Right hindlimb (tissue), 1 donor: ENCODE measurements around the gene KLHDC8B.

Experiments
- DNase-seq: peaks from one replicate; pipeline ENCODE4 v3.0.0-alpha.2; 2018

KLHDC8B gene

GRCh38 chr3:49161197-49161596, 10.2 kb upstream of the KLHDC8B start:
- no peak for DNase-seq

- no peak for DNase-seq
These were observed 9.4 kb upstream of the KLHDC8B start for GRCh38 chr3:49161808-49162530.

GRCh38 chr3:49162751-49163419, 8.5 kb upstream of the KLHDC8B start:
- DNase-seq, result no peak

DNA sequence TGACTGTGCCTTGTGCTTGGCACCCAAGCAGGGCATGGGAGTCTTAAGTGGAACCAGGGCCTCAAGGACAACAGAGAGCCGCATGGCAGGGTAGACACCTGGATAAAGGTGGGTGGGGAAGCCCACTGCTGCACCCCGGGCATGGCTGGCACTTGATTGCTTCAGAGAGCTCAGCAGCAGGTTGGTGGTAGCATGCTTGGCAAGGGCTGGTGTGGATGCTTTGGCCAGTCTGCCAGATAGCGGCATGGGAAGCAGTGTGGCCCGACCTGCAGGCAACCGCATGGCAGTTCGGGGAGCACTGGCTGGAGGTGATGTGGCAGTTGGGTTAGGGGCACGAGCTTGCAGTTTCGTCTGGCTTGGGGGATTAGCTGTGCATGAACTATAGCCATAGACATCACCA, 7.8 kb upstream of the KLHDC8B start:
- no peak for DNase-seq

DNA sequence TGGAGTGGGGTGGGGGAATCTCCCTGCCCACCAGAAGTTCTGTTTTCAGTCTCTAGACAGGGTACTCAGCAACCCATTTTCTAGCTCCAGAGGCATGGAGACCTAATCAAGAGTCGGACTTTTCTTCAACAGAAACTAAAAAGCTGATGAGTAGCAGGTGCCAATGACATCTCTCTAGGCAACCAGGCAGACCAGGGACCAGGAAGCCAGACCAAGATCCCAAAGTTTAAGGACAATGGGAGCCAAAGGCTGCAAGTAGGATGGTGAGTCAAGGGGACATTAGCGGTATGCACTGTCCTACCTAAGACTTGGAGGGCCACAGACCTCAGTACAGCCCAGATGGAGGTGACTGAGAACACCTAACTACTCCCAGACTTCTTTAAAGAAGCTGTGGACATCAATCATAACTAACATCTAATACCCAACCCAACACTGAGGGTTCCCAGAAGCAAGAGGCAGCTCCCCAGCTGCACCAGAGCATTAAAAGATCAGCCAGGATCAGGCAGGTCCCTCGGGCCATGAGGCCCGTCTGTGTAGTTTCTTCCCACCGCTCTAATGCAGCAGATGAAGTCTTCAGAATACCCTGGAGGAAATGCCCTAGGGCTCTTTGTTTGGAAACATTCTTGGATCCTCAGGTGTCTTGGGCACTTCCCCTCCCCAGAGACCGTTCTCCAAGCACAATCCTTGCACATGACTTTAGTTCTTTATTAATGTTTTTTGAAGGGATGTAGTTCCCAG, 6.2 kb upstream of the KLHDC8B start:
- DNase-seq, result no peak

DNA sequence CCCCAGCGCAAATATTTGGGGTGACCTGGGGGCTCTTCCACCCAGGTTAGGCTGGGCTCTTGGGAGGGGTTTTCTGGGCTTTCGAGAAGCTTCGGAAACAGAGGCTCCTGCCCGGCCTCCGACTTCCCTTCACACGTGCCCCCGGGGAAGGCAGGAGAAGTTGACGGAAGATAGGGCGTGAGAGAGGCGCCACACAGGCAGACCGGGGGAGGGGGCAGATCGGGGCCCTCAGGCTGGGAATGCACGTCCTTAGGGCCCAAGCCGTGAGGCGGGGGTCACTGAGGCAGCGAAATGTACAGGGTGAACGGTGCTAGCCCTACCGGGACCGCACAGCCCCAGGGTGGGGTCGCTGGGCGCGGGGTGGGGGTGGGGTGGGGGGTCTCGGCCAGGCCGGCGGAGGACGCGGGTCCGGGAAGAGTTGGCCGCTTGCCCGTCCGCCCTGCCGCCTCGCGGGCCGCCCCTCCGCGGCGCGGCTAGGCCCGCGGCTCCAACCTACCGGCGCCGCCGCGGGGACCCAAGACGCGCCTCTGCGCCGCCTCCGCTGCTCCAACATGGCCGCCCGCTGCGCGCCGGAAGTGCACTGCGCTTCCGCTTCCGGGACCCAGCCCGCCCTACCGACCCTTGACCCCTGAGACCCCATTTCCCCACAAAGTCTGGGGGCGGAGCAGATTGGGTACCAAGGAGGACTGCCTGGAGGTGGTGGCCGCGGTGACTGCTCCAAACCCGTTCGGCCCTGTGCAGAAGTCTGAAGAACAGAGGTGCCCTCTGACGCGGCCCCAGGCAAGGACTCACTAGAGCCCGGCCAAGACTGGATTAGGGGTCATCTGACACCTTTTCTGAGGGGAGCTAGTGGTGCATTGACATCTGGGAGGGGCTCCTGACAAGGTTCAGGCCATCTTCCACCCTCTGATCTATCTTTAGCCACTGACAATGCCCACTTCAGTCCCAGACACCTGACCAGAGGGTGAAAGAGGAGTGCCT, 5.3 kb upstream of the KLHDC8B start, which contains the start of gene CCDC71:
TSS of gene CCDC71 (minus strand) at position 561 of the 981 bp plus-strand sequence. CDS start 2,123 bp downstream, outside the sequence.
- peak; percentile 86 for DNase-seq

DNA sequence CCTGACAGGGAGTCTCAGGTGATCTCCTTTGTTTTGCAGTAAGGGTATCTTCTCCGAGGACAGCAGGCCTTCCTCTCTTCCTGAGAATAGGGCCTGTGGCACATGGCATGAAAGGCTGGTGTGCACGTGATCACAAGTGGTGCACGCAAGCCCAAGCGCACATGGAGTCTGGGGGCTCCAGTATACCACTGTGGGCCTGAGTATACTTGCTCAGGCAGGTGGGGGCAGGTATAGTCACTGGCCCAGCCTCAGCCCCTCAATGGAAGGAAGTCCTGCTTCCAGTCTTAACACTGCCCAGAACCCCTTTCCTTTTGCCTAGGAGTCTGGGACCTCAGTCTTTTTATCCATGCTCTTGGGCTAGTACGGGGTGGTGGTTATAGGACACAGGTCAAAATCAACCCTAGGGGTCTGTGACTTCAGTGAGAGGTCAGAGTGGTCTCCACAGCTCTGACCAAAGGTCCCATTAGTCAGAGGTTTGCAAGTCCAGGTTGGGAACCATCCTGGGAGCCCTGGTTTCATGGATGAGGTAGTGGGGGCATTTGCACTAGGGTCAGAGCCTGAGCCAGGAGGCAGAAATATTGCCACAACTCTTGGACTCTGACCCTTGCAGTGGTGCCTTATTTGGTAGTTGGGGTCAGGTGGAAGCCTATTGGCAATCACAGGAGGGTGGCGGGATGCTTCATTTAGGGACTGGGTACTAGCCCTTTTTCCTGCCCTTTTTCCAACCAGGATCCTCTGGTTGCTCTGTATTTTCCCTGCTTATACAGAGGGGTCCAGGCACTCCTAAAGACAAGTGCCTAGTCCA, 4.4 kb upstream of the KLHDC8B start:
- no peak for DNase-seq

- no peak for DNase-seq
These were observed 667 bp upstream of the KLHDC8B start for GRCh38 chr3:49170744-49171118.

DNA sequence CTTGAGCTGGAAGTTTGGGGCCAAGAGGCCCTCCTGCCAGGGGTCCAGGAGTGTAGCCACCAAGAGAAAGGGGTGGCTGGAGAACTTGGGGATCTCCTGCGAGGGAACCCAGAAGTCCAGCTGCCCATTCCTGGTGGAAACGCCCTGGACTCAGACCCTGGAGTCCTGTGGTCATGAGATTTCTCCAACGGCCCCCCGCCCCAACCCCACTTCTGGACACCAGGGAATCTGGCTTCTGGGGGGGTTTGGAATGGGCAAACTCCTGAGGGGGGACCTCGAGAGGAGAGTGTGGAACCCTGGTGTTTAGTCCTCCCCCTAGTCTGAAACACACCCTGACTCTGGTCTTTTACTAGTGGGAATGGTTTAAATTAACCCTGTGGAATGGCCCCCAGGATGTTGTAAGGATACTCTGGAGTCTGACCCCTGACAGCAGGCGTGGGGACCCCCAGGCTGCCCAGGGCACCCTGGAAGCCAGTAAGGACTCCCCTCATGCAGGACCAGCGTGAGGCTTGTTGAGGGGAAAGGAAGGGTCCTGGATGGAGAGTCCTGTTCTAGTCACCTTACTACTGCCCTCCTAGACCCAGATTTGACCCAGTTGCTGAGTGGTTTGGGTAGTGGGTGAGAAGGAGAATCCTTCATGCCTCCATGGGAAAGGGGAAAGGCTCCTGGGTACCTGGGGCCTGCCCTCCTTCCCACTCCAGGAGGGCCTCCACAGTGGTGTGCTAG, 540 bp downstream of the KLHDC8B start:
- no peak for DNase-seq

- no peak for DNase-seq
These were observed 1.2 kb downstream of the KLHDC8B start for GRCh38 chr3:49172551-49173041.

- DNase-seq, result peak; percentile 70
These were observed 1.9 kb downstream of the KLHDC8B start for GRCh38 chr3:49173116-49173791.

DNA sequence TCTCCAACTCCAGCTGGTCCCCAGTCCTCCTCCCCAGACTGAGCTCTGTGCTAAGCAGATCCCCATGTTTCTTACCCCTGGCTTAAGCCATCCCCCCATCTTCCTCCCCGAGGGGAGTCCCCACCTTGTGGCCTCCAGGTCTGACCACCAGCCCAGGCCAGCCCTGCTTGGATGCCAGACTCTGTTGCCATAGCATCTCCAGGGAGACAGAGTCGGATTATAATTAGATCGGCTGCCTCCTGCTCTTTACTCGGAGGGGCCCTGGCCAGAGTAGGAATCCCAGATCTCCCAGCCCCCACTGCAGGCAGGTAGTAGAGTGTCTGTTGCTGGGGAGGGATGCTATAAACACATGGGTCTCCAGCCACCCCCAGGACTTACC, 2.4 kb downstream of the KLHDC8B start:
- peak; percentile 46 for DNase-seq

DNA sequence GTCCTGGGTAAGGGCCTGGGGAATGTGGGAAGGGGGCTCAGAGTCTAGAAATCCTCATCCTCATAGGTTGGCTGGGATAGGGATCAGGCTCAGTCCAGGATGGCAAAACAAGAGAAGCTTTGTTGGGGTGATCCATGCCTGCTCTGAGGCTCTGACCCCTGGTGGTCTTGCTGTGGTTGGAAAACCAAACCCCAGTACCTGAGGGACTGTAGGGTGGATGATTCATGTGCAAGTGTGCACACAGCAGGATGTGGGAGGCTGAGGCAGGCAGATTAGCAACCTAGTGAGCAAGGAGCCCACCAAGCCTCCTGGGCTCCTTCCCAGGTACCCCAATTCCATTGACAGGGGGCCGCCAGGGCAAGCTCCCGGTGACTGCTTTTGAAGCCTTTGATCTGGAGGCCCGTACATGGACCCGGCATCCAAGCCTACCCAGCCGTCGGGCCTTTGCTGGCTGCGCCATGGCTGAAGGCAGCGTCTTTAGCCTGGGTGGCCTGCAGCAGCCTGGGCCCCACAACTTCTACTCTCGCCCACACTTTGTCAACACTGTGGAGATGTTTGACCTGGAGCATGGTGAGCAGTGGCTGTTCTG, 3.1 kb downstream of the KLHDC8B start:
- no peak for DNase-seq

- no peak for DNase-seq
These were observed 4.1 kb downstream of the KLHDC8B start for GRCh38 chr3:49175530-49175929.

DNA sequence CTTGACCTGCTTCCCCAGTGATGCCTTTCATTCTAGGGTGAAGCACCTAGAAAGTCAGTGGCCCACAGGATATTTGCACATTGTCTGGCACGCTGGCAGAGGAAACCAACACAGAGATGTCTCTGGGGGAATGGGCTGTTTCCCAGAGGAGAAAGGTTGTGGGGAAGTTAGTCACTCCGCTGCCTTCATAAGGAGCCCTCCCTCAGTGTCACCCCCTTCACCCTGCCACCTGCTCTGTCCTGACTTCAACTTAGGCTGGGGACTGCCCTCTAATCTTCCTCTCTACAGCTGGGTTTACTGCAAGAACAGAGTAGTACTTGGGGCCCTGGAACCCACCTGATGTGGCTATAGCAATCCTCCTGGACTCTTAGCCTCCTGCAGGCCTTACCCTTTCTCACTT, 5.7 kb downstream of the KLHDC8B start:
- no peak for DNase-seq

DNA sequence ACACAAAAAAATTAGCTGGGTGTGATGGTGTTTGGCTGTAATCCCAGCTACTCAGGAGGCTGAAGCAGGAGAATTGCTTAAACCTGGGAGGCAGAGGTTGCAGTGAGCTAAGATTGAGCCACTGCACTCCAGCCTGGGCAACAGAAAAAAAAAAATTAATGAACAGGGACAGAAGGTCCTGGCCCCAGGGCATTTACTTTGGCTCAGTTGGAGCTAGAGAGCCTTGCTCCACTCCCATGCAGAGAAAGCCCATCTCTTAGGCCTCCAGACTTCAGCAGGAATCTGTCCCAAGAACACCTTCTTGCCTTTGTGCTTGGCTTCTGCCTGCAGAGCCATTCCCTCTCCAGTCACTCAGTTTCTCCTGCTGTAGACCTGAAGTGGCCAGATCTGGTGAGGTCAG, 8.7 kb downstream of the KLHDC8B start:
- no peak for DNase-seq

GRCh38 chr3:49181351-49181750, 10.0 kb downstream of the KLHDC8B start:
- DNase-seq, result no peak

GRCh38 chr3:49182682-49183081, 11.3 kb downstream of the KLHDC8B start:
- no peak for DNase-seq

DNA sequence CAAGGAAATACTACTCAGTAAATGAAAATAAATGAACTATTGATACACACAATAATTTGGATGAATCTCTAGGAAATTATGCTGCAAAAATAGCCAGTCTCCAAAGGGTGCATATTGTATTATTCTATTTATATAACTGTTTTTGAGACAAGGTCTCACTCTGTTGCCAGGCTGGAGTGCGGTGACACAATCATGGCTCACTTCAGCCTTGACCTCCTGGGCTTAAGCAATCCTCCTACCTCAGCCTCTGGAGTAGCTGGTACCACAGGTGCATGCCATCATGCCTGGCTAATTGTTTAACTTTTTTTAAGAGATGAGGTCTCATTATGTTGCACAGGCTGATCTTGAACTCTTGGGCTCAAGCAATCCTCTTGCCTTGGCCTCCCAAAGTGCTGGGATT, 12.5 kb downstream of the KLHDC8B start:
- DNase-seq, result no peak

GRCh38 chr3:49191741-49192140, 20.3 kb downstream of the KLHDC8B start:
- DNase-seq, result no peak
